ENCODE data around the gene VAX1.

DNA sequence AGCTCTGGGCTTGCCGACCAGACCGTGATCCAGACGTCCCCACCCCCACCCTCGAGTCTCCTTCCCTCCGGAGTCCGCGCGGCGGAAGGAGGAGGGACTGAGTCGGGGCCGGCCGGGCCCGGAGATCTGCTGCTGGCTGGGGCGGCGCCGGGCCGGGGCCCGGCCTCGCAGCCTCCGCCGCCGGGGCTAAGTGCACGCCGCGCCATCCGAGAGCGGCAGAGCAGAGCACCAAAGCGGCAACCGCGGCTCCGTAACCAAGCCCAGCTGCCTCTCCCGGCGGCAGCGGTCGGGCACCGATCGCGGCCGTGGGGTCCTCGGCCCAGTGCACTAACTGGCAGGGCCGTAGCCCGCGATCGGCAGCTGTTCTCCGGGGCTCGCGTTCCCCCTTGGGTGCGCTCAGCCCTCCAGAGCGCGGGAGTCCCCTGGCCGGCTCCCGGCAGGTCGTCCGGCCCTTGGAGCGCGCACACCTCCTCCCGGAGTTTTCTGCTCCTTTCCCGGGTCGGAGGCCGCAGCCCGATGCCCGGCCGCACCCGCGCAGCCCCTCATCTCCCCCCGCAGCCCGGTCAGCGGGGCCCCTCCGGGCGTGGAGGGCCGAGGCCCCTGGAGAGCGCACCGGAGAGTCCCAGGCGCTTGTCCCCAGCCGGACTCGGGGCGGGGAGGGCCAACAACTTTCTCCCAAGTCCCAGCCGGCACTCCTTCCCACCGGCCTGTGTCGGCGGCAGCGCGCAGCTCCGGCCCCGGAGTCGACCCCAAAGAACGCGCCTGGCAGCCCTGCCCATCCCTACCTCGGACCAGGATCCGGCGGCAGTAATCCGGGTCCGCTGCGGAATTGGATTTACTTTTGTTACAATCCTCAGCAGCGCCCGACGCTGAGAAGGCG lies 799 bp downstream of the VAX1 start:
- no peak for TF ChIP-seq CTCF (IDR thresholded peaks at IDR 0.05)
- TF ChIP-seq, protein P1, sequence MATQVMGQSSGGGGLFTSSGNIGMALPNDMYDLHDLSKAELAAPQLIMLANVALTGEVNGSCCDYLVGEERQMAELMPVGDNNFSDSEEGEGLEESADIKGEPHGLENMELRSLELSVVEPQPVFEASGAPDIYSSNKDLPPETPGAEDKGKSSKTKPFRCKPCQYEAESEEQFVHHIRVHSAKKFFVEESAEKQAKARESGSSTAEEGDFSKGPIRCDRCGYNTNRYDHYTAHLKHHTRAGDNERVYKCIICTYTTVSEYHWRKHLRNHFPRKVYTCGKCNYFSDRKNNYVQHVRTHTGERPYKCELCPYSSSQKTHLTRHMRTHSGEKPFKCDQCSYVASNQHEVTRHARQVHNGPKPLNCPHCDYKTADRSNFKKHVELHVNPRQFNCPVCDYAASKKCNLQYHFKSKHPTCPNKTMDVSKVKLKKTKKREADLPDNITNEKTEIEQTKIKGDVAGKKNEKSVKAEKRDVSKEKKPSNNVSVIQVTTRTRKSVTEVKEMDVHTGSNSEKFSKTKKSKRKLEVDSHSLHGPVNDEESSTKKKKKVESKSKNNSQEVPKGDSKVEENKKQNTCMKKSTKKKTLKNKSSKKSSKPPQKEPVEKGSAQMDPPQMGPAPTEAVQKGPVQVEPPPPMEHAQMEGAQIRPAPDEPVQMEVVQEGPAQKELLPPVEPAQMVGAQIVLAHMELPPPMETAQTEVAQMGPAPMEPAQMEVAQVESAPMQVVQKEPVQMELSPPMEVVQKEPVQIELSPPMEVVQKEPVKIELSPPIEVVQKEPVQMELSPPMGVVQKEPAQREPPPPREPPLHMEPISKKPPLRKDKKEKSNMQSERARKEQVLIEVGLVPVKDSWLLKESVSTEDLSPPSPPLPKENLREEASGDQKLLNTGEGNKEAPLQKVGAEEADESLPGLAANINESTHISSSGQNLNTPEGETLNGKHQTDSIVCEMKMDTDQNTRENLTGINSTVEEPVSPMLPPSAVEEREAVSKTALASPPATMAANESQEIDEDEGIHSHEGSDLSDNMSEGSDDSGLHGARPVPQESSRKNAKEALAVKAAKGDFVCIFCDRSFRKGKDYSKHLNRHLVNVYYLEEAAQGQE (IDR thresholded peaks at IDR 0.05; ENCODE audit: low read depth, low read length): no peak
- TF ChIP-seq, protein P2, sequence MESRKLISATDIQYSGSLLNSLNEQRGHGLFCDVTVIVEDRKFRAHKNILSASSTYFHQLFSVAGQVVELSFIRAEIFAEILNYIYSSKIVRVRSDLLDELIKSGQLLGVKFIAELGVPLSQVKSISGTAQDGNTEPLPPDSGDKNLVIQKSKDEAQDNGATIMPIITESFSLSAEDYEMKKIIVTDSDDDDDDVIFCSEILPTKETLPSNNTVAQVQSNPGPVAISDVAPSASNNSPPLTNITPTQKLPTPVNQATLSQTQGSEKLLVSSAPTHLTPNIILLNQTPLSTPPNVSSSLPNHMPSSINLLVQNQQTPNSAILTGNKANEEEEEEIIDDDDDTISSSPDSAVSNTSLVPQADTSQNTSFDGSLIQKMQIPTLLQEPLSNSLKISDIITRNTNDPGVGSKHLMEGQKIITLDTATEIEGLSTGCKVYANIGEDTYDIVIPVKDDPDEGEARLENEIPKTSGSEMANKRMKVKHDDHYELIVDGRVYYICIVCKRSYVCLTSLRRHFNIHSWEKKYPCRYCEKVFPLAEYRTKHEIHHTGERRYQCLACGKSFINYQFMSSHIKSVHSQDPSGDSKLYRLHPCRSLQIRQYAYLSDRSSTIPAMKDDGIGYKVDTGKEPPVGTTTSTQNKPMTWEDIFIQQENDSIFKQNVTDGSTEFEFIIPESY (IDR thresholded peaks at IDR 0.05; ENCODE audit: borderline replicate concordance, low read depth): no peak
- TF ChIP-seq FOXM1 (IDR thresholded peaks at IDR 0.05; ENCODE audit: low read depth): no peak
- no peak for TF ChIP-seq EP300 (IDR thresholded peaks at IDR 0.05; ENCODE audit: borderline replicate concordance in 1 of 2, low read depth in 1 of 2, low read length in 1 of 2)

Measured in SK-N-SH (cell line).